ENCODE results near the gene AIFM3.
"Not testable (repeated sequence)": the region's sequence is repeated elsewhere in the genome, so short reads cannot be mapped to it uniquely, and the experiment has no call there.

AIFM3 gene, protein sequence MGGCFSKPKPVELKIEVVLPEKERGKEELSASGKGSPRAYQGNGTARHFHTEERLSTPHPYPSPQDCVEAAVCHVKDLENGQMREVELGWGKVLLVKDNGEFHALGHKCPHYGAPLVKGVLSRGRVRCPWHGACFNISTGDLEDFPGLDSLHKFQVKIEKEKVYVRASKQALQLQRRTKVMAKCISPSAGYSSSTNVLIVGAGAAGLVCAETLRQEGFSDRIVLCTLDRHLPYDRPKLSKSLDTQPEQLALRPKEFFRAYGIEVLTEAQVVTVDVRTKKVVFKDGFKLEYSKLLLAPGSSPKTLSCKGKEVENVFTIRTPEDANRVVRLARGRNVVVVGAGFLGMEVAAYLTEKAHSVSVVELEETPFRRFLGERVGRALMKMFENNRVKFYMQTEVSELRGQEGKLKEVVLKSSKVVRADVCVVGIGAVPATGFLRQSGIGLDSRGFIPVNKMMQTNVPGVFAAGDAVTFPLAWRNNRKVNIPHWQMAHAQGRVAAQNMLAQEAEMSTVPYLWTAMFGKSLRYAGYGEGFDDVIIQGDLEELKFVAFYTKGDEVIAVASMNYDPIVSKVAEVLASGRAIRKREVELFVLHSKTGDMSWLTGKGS

DNA sequence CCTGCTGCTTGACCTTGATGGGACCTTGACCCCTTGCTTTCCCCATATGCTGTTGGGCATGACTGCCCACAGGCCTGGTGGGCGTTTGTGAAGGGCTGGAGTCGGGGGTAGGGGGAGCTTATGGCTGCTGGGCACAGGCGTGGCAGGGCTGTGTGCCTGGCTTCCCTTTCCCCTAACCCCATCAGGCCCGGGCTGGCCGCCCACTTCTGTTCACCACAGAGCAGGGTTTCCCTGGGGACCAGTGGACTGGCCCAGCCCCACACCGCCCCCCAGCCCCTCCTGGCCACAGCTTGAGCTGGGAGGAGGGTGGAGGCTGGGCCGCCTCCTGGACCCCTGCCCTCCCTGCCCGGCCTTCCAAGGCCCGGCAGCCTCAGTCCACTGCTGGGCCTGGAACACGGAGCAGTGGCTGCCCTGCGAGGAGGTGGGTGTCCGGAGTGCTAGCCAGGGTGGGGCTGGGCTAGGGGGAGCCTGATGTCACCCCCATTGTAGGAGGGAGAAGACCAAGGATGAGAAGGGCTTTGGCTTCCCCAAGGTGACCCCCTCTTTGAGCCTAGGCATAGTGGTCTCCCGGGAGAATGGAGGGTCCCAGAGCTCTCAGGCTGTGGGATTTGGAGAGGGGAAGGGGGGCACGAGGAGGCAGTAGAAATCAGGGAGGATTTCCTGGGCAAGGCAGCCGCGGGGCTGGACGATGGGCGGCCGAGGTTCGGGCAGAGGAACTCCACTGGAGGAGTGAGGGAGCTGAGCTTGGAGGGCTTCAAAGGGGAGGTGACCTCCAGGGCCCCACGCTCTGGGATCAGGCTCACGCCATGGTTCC is at the start of gene AIFM3:
TSS of gene AIFM3 (plus strand) at position 373 of the 814 bp plus-strand sequence. CDS start 690 bp downstream, outside the sequence.
- DNase-seq (ENCODE audit: low read depth) = no peak

DNA sequence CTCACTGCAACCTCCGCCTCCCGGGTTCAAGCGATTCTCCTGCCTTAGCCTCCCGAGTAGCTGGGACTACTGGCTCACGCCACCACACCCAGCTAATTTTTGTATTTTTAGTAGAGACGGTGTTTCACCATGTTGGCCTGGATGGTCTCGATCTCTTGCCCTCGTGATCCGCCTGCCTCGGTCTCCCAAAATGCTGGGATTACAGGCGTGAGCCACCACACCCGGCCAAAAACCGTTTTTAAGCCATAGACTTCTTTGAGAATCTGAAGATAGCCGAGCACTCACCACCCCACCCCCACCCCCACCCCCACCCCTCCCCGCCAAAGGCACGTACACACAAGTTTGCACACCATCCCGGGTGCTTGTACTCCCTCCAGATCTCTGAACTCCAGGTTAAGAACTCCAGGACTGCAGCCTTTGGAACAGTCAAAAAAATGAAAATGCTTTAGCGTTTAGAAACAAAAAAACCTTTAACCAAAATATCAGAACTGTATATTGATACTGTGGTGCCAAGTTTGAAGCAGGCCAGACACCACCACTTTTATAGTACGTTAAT is 48.3 kb upstream of the AIFM3 start:
- no peak for DNase-seq (ENCODE audit: low read depth)

DNA sequence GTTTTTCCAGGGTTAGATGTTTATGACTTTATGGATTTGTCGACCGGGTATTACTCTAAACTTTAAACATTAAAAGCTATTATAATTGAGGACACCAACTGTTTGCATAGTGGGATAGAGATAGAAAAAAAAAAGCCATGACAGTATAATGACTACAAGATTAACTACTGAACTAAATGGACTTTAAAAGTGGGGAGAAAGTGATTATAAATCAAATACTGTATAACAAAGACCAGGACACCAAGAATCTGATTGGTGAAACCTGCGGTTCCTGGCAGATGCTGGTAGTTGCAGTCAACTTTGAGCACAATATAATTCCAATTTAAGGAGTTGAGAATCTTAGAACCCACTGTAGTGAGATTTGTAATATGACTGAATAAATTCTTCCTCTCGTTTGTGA is 47.3 kb upstream of the AIFM3 start:
- no peak for DNase-seq (ENCODE audit: low read depth)

DNA sequence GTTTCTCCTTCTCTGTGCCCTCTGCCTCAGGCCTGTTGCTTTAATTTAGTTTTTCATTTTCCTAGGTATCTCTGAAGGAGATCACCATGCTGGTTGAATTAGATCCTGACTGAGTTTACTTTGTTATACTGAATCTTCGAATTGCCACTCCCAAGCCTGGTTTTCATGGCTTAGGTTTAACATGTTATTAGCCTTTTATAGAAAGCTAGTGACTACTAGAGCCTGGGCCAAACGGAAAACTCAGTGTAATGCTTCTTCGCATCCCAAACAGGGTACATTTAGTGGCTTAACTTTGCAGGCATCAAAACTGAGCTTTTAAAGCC is 46.2 kb upstream of the AIFM3 start:
- DNase-seq (ENCODE audit: low read depth) = no peak

DNA sequence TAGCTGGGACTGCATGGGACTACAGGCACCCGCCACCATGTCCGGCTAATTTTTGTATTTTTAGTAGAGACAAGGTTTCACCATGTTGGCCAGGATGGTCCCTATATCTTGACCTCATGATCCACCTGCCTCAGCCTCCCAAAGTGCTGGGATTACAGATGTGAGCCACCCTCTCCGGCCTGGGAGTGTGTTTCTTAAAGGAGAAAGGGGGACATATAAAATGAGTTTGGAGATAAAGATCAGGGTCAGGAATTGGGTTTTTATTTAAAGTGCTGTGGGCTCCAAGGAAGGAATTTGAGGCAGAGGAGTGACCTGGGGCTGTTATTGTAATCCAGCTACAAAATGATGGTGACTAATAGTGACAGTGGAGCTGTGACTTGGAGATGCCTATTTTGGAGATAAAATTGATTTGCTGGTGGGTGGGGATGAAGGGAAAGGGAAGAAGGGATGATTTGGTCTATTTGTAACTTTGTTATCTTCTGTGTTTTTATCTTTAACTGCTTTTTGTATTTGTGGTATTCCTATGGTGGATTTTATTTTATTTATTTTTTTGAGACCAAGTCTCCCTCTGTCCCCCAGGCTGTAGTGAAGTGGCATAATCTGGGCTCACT is 44.8 kb upstream of the AIFM3 start:
- DNase-seq (ENCODE audit: low read depth) = no peak

DNA sequence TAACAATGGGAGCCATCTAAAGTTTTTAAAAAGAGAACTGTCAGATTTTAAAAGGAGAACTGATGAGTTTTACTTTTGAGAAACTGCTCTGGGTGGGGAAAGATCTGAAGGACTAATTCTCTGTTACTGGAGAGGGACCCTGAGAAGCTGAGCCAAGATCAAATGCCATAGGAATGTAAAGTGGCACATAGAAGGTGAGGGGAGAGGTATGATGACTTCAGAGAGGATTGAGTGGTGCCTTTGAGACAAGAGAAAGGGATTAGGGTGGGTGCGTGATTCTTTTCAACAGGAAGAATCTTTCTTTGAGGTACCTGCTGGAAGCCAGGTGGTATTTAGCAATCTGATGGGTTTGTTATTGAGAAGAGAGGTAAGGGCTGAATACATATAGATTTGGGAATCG is 40.8 kb upstream of the AIFM3 start:
- no peak for DNase-seq (ENCODE audit: low read depth)

DNA sequence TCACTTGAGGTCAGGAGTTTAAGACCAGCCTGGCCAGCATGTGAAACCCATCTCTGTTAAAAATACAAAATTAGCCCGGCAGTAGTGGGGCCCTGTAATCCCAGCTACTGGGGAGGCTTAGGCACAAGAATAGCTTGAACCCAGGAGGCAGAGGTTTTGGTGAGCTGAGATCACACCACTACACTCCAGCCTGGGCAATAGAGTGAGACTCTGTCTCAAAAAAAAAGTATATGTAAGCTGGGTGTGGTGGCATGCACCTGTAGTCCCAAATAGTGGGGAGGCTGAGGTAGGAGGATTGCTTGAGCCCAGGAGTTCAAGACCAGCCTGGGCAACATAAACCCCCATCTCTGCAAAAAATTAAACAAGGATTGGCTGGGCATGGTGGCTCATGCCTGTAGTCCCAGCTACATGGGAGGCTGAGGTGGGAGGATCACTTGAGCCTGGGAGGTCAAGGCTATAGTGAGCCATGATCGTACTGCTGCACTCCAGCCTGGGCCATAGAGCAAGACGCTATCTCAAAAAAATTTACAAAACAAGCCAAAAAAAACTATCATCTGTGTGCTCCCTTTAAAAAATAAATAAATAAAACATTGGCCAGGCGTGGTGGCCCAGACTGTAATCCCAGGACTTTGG is 39.0 kb upstream of the AIFM3 start:
- DNase-seq (ENCODE audit: low read depth) = no peak

DNA sequence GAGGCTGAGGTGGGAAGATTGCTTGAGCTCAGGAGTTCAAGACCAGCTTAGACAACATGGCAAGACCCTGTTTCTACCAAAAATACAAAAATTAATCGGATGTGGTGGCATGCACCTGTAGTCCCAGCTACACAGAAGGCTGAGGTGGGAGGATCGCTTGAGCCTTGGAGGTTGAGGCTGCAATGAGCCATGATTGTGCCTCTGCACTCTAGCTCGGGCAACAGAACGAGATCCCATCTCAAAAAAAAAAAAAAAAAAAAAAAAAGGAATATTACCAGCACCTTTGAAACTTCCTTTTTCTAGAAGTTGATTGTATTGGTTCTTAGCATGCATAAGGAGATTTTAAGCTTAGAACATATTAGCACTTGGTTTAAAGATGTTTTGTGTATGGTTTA is 38.5 kb upstream of the AIFM3 start:
- DNase-seq (ENCODE audit: low read depth) = no peak

DNA sequence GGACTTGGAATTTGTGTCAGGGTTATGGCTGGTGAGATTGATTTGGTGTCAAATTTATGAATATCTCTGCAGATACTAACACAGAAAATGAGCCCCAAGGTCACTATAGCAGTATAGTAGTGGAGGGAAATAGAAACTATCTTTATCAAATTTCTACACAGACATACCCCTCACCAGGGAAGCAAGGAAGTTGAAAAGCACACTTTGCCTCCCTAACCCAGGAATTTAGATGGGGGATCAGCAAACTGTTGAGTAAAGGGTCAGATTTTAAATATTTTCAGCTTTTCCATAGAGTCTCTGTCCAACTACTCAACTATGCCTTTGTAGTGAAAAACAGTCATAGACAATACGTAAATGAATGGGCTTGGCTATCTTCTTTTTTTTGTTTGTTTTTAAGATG is 37.1 kb upstream of the AIFM3 start:
- DNase-seq (ENCODE audit: low read depth) = no peak

DNA sequence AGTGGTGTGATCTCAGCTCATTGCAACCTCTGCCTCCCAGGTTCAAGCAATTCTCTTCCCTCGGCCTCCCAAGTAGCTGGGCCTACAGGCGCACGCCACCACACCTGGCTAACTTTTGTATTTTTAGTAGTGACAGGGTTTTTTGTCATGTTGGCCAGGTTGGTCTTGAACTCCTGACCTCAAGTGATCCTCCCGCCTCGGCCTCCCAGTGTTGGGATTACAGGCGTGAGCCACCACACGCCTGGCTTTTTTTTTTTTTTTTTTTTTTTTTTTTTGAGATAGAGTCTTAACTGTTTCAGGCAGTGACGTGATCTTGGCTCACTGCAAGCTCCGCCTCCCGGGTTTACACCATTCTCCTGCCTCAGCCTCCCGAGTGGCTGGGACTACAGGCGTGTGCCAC is 36.6 kb upstream of the AIFM3 start:
- not testable (repeated sequence) for DNase-seq (ENCODE audit: low read depth)

DNA sequence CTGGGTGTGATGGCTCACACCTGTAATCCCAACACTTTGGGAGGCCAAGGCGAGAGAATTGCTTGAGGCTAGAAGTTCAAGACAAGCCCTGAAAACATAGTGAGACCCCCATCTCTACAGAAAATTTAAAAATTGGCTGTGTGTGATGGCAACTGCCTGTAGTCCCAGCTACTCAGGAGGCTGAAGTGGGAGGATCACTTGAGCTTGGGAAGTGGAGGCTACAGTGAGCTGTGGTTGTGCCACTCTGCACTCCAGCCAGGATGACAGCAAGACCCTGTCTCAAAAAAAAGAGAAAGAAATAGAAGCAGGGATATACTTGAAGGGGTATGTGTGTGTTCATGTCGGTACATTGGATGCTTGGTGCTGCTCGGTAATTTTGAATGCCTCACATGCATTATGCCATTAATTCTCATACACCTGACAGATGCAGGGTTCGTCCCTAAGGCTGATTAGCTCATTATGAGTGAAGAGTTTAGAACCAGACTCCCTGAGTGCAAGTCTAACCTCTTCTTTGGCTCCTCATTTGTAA is 35.9 kb upstream of the AIFM3 start:
- DNase-seq (ENCODE audit: low read depth) = no peak

DNA sequence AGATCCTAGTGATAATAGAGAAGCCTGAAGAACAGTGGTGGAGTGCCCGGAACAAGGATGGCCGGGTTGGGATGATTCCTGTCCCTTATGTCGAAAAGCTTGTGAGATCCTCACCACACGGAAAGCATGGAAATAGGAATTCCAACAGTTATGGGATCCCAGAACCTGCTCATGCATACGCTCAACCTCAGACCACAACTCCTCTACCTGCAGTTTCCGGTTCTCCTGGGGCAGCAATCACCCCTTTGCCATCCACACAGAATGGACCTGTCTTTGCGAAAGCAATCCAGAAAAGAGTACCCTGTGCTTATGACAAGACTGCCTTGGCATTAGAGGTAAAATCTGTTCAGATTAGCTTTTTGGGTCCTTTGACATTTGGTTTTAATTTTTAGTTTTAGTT is 33.1 kb upstream of the AIFM3 start:
- DNase-seq (ENCODE audit: low read depth) = no peak

DNA sequence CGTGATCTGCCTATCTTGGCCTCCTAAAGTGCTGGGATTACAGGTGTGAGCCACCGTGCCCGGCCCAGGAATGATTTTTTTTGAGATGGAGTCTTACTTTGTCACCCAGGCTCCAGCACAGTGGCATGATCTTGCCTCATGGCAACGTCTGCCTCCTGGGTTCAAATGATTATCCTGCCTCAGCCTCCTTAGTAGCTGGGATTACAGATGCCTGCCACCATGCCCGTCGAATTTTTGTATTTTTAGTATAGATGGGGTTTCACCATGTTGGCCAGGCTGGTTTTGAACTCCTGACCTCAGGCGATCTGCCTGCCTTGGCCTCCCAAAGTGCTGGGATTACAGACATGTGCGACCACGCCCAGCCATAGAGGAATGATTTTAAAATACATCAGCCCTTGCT is 32.0 kb upstream of the AIFM3 start:
- DNase-seq (ENCODE audit: low read depth) = not testable (repeated sequence)

DNA sequence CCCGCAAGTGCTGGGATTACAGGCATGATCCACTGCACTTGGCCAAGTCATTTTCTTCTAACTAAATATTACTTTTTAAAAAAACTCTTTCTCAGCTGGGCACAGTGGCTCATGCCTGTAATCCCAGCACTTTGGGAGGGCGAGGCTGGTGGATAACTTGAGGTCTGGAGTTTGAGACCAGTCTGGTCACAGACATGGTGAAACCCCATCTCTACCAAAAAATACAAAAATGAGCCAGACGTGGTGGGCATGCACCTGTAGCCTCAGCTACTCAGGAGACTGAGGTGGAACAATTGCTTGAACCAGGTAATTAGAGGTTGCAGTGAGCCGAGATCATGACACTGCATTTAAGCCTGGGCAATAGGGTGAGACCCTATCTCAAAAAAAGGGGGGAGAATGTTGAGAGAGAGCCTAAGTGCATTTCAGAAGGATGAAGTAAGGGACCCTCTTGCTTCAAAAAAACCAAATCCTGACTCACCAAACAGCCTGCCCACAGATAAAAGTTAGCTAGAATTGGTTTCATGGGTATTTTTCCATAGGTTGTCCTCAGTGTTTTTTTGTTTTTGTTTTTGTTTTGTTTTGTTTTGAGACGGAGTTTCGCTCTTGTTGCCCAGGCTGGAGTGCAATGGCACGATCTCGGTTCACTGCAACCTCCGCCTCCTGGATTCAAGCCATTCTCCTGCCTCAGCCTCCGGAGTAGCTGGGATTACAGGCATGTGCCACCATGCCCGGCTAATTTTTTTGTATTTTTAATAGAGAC is 31.1 kb upstream of the AIFM3 start:
- DNase-seq (ENCODE audit: low read depth) = not testable (repeated sequence)

DNA sequence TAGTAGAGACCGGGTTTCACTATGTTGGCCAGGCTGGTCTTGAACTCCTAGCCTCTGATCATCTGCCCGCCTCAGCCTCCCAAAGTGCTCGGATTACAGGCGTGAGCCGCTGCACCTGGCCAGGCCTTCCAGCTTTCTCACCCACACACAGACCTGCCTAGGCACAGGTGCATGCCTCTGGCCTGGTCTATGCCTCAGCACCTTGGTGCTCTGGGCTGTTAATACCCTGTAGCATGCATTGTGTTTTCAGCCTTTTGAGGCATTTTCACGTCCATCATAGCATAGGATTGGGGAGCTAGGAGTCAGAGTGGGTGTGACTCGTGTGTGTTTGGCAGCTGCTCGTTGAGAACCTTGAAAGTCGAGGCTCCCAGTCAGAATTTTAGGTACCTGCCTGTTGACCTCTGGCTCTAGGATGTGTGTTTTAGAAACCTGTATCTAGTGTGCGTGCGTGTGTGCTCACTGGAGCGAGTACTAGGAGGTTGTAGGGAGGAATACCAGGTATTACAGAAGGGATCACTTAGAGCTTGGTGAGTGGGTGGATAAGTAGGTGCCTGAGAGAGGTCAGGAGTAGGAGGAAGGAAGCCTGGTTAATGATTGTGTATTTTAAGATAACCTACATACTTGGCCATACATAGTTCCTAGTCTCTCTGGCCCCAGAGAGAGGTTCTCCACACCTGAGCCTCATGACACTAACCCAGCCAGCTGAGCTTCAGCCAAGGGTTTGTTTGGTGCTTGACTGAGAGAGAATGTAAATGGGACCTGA is 29.8 kb upstream of the AIFM3 start:
- no peak for DNase-seq (ENCODE audit: low read depth)

DNA sequence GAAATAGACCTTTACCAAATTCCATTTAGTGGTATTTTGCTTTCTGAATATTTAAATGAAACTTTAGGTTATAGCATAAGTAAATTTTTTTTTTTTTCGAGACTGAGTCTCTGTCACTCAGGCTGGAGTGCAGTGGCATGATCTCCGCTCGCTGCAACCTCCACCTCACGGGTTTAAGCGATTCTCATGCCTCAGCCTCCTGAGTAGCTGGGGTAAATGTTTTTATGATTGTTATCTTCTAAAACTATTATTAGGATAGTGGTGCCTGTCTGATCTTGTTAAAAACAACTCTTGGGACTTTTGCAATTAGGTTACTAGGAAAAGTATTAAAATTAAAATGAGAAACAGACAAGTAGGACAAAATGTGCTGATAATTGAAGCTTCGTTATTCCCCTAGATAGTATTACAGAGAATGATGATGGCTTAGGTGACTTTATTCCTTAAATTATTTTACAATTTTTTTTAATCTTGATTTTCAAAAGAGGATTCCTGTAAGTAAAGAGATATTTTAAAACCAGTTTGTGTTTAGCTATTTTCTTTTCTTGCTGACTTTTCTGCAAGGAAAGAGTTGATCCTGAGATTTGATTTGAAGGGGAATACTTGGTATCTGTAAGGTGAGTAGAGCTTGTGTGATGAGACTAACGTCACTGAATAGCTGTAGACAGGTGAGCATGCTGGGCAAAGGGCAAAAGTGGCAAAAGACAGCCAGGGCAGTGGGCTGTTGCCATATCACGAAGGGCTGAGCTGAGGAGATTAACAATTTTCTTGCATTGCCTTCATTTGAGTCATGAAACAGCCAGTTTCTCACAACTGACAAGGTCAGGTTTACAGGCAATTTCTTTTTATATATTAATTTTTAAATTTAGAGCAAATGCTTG is 29.0 kb upstream of the AIFM3 start:
- no peak for DNase-seq (ENCODE audit: low read depth)

DNA sequence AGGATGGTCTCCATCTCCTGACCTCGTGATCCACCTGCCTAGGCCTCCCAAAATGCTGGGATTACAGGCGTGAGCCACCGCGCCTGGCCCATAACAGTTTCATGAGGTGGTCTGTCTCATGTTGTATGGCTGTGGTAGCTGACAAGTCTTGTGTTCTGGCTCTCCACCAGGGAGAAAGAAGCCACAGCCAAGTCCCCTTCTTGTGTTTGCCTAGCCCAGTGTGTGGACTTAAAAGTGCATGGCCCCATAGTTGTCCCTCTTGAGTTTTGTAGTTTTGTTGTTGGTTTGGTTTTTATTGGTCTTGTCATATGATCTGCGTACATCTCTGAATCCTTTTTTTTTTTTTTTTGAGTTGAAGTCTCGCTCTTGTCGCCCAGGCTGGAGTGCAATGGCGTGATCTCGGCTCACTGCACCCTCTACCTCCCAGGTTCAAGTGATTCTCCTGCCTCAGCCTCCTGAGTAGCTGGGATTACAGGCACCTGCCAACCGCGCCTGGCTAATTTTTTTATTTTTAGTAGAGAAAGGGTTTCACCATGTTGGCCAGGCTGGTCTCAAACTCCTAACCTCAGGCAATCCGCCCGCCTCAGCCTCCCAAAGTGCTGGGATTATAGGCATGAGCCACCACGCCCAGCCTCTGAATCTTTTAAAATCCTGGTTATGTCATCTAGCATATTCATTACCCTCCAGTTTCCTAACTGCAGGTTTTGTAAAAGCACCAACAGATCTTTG is 27.4 kb upstream of the AIFM3 start:
- not testable (repeated sequence) for DNase-seq (ENCODE audit: low read depth)

DNA sequence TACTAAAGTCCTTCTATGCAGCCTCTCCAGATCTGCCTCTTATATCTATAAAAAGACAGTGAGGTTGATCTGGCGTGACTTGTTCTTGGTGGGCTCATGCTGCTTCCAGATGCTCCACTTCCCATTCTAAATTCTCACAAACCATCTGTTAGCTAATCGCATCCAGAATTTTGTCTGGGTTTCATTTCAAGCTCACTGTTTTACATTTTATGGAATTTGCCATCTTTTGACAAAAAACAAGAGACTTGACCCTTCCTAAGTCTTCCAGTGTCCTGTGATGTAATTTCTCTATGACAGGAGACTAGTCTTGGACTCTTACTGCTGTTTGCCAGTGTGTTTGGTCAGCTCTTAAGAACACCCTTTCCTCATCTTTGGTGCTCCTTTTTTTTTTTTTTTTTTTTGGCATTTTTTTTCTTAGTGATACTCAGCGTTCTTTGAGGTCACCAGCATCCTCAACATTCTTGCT is 26.8 kb upstream of the AIFM3 start:
- no peak for DNase-seq (ENCODE audit: low read depth)

Data from activated T-cell treated with anti-CD3 and anti-CD28 coated beads for 24 hours (primary cell).